Fibroblast of the aortic adventitia (primary cell): ENCODE results near the gene AZIN2. TPM values are rescaled to one million over a fixed set of nuclear protein-coding genes. Genes with fewer than 3 reads are reported as not detected.

Experiments used
- DNase-seq: peaks from one replicate; pipeline ENCODE4 v3.0.0-alpha.2; 2010; ENCODE audit warnings: low read depth
- H3K4me3 ChIP-seq: 2 replicates; pipeline ENCODE4 v1.5.1; 2011; ENCODE audit warnings: low read depth, mild to moderate bottlenecking, control low read depth, low read length, moderate library complexity
- CTCF ChIP-seq: IDR thresholded peaks from 2 replicates; pipeline ENCODE4 v1.5.1; 2011; ENCODE audit warnings: mild to moderate bottlenecking, low read length, control low read depth, inconsistent platforms; ENCODE audit not compliant: insufficient read depth
- total RNA-seq: library from RNA; depleted of rRNA; stranded (reverse); fragments of >200 nt; gene quantifications from 2 replicates; pipeline ENCODE4 v1.2.3, GENCODE V29; 2012; ENCODE audit warnings: low replicate concordance

The AZIN2 gene
- total RNA-seq, 1 donor: 3.9 TPM

DNA sequence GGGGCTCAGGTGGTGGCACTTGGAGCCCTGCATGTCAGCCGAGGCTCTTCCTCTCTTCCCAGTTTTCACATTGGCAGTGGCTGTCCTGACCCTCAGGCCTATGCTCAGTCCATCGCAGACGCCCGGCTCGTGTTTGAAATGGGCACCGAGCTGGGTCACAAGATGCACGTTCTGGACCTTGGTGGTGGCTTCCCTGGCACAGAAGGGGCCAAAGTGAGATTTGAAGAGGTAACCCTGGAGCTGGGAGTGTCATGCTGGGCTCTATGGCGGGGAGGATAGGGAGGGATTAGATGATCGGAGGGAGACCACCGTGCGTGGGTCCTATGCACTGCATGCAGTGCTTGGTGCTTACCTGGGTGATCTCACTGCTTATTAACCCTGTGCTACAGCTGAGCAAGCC, 13.5 kb downstream of the AZIN2 start:
- TF ChIP-seq CTCF: no peak
- no peak for DNase-seq
- H3K4me3 ChIP-seq: no peak overlapping the region

- peak; percentile 87 for DNase-seq
- H3K4me3 ChIP-seq: no peak overlapping the region
- peak; percentile 97 for TF ChIP-seq CTCF
These were observed 14.1 kb downstream of the AZIN2 start for GRCh38 chr1:33094971-33095604.

GRCh38 chr1:33096363-33097005, 15.5 kb downstream of the AZIN2 start:
- no peak overlapping the region for H3K4me3 ChIP-seq
- peak; percentile 87 for DNase-seq
- TF ChIP-seq CTCF: no peak

GRCh38 chr1:33097137-33097611, 16.2 kb downstream of the AZIN2 start:
- DNase-seq: peak; percentile 60
- no peak for TF ChIP-seq CTCF
- H3K4me3 ChIP-seq: no peak overlapping the region

DNA sequence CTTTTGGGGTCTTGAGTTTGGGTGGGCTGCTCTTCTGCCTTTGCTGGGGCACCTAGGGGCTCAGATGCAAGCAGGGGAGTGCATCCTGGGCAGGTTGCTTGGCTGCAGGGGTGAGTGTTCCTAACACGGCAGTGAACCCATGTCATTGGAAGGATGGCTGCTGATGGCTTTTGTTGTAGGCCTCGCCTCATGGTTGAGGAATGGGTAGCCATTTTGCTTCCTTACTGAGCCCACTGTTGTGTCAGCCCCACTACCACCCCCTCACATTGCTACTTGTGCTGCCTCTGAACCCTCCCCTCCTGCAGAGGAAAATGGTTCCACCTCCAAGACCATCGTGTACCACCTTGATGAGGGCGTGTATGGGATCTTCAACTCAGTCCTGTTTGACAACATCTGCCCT, 16.8 kb downstream of the AZIN2 start:
- DNase-seq: no peak
- H3K4me3 ChIP-seq: no peak overlapping the region
- TF ChIP-seq CTCF: no peak

DNA sequence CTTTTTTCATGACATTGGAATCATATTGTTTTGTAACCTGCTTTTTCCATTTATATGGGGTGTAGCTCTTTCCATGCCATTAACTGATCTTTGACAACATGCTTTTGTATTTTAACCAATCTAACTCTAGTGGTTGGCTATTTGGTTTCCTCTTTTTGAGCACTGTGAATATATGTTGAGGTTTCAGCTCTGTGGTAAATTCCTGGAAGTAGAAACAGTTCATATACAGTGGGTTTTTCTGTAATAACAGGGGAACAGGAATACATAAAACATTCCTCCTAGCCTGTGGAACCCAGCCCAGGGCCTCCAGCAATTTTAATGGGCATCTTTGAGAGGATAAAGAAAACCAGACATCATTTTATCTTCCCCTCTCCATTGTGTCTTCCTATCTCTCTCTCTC, 17.4 kb downstream of the AZIN2 start:
- peak; percentile 55 for DNase-seq
- H3K4me3 ChIP-seq: no peak overlapping the region
- TF ChIP-seq CTCF: no peak
